Stimulated activated CD8-positive, alpha-beta memory T cell treated with anti-CD3 and anti-CD28 coated beads, Interleukin-7, amount 100 ng/mL, for 48 hours (primary cell): ENCODE results near the gene C20orf202.

ENCODE experiments used
- DNase-seq, 2 donors: peaks; one replicate each; pipeline ENCODE4 v3.0.0-alpha.2; 2020; ENCODE audit warnings: low read depth in 1 of 2; ENCODE audit errors: extremely low read depth in 1 of 2

C20orf202 gene

GRCh38 chr20:1202762-1203504 lies at the start of gene C20orf202:
Gene C20orf202, plus strand, starts transcription at chr20:1203454. Its CDS starts 132 bp downstream, at chr20:1203586.
- DNase-seq, result no peak

GRCh38 chr20:1154226-1154625 lies 49.0 kb upstream of the C20orf202 start:
- DNase-seq, result no peak

GRCh38 chr20:1154691-1155090 lies 48.6 kb upstream of the C20orf202 start:
- DNase-seq, result no peak

- no peak for DNase-seq
Observed at GRCh38 chr20:1155342-1155741, 47.9 kb upstream of the C20orf202 start.

- no peak for DNase-seq
Observed at GRCh38 chr20:1160496-1160895, 42.8 kb upstream of the C20orf202 start.

GRCh38 chr20:1160991-1161390 lies 42.3 kb upstream of the C20orf202 start:
- no peak for DNase-seq

GRCh38 chr20:1163105-1163504 lies 40.1 kb upstream of the C20orf202 start:
- no peak for DNase-seq

GRCh38 chr20:1163653-1164052 lies 39.6 kb upstream of the C20orf202 start:
- no peak for DNase-seq

- DNase-seq, result no peak
Observed at GRCh38 chr20:1164871-1165270, 38.4 kb upstream of the C20orf202 start.

GRCh38 chr20:1165521-1165920 lies 37.7 kb upstream of the C20orf202 start:
- DNase-seq, result no peak

GRCh38 chr20:1165941-1166340 lies 37.3 kb upstream of the C20orf202 start:
- no peak for DNase-seq

- no peak for DNase-seq
Observed at GRCh38 chr20:1166948-1167720, 36.1 kb upstream of the C20orf202 start.

GRCh38 chr20:1169224-1169623 lies 34.0 kb upstream of the C20orf202 start:
- no peak for DNase-seq

GRCh38 chr20:1171461-1172093 lies 31.7 kb upstream of the C20orf202 start:
- no peak for DNase-seq

- DNase-seq, result no peak
Observed at GRCh38 chr20:1173698-1174097, 29.6 kb upstream of the C20orf202 start.

GRCh38 chr20:1174787-1175186 lies 28.5 kb upstream of the C20orf202 start:
- no peak for DNase-seq

- no peak for DNase-seq
Observed at GRCh38 chr20:1177680-1178079, 25.6 kb upstream of the C20orf202 start.

- no peak for DNase-seq
Observed at GRCh38 chr20:1178103-1178502, 25.2 kb upstream of the C20orf202 start.

- DNase-seq, result no peak
Observed at GRCh38 chr20:1178623-1179022, 24.6 kb upstream of the C20orf202 start.

GRCh38 chr20:1180949-1181348 lies 22.3 kb upstream of the C20orf202 start:
- DNase-seq, result no peak

- no peak for DNase-seq
Observed at GRCh38 chr20:1182106-1182505, 21.1 kb upstream of the C20orf202 start.

- no peak for DNase-seq
Observed at GRCh38 chr20:1183153-1183552, 20.1 kb upstream of the C20orf202 start.
